ENCODE measurements around the gene HOMER1.

- TF ChIP-seq POLR2A (IDR thresholded peaks at IDR 0.05), result no peak
- no peak for TF ChIP-seq CTCF (IDR thresholded peaks at IDR 0.05)
These were observed 14.2 kb downstream of the HOMER1 start for GRCh38 chr5:79499640-79500273.
